ENCODE measurements around the gene DNAH8.

- no peak for TF ChIP-seq CTCF (conservative IDR thresholded peaks at IDR 0.05)
- no peak for TF ChIP-seq EZH2 (IDR thresholded peaks at IDR 0.05; ENCODE audit: low read depth)
These were observed 263.1 kb downstream of the DNAH8 start for GRCh38 chr6:38978139-38978704.

Measured in PC-9 (cell line).